Stomach (tissue), 4 donors: ENCODE measurements around the gene MAPKAPK2.

Experiments
- CTCF ChIP-seq, 7 experiments: fragments of 450-650 bp in 4 of 7; fragments of 200-600 bp in 3 of 7; sonication (generic) in 3 of 7; IDR thresholded peaks; one replicate each; pipeline ENCODE4 v1.5.1; 2016 to 2019; ENCODE audit warnings: antibody characterized with exemption in 7 of 7, control low read depth in 2 of 7, mild to moderate bottlenecking in 1 of 7
- POLR2A ChIP-seq, 4 donors: fragments of 450-650 bp; IDR thresholded peaks; one replicate each; pipeline ENCODE4 v1.6.1; 2016; ENCODE audit warnings: antibody characterized with exemption in 4 of 4, control low read depth in 2 of 4, mild to moderate bottlenecking in 1 of 4, moderate library complexity in 1 of 4
- POLR2AphosphoS5 ChIP-seq, 3 donors: sonication (generic); formaldehyde crosslinking; IDR thresholded peaks; one replicate each; pipeline ENCODE4 v1.6.1; 2016; ENCODE audit warnings: antibody characterized with exemption in 3 of 3

- TF ChIP-seq CTCF (IDR thresholded peaks at IDR 0.05) (no peak), POLR2A (IDR thresholded peaks at IDR 0.05) (no peak), POLR2AphosphoS5 (IDR thresholded peaks at IDR 0.05) (no peak)
Observed at GRCh38 chr1:206708058-206708457, 23.4 kb downstream of the MAPKAPK2 start.
